NCI-H226 (cell line): ENCODE measurements around the gene APOA4.

Experiments
- DNase-seq: peaks from one replicate; pipeline ENCODE4 v3.0.0-alpha.2; 2015

APOA4 gene

DNA sequence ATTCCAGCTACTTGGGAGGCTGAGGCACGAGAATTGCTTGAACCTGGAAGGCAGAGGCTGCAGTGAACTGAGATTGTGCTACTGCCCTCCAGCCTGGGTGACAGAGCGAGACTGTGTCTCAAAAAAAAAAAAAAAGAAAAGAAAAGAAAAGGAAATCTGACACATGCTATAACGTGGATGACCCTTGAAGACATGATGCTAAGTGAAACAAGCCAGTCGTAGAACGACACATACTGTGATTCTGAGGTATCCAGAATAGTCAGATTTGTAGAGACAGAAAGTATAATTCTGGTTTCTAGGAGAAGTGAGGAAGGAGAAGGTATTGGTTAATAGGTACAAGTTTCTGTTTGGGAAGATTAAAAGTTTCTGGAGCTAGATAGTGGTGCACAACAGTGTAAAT lies 24.7 kb downstream of the APOA4 start:
- DNase-seq = no peak

DNA sequence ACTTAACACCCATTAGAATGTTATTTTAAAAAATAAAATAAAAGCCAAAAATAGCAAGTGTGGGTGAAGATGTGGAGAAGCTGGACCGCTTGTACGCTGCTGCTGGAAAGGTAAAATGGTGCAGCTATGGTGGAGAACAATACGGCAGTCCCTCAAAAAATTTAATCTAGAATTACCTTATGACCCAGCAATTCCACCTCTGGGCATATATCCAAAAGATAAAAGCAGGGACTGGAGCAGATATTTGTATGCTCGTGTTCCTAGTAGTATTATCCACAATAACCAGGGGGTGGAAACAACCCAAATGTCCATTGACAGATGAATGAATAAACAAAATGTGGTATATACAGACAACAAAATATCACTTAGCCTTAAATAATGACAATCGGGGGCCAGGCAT lies 25.3 kb downstream of the APOA4 start:
- peak; percentile 56 for DNase-seq

DNA sequence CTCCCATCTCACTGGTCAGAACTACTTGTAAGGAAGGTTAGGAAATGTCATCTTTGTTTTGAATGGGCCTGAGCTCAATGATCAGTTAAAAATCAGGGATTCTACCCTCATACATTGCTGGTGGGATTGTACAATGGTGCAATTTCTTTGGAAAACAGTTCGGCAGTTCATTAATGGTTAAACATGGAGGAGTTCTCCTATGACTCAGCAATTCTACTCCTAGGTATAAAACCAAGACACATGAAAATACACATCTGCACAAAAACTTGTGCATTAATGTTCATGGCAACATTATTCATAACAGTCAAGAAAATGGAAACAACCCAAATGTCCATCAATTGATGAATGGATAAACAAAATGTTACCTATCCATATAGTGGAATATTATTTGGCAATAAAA lies 26.6 kb downstream of the APOA4 start:
- DNase-seq = no peak

DNA sequence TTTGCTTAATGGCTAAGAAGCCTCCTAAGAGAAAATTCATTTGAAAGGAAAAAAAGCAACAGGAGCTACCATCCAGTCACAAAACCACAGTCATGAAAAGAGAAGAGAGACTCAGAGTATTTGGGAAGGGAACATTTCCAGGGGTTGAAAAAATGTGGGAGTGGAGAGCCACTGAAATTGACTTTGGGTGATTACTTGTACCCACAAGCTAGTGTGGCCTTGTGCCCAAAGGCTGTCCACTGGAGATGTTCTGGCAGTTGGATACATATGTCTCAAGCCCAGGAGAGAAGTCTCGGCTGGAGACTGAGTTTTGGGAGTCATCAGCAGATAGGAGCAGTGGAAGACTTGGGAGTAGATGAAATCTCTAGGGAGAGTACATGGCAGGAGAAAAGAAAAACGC lies 28.3 kb downstream of the APOA4 start:
- no peak for DNase-seq

DNA sequence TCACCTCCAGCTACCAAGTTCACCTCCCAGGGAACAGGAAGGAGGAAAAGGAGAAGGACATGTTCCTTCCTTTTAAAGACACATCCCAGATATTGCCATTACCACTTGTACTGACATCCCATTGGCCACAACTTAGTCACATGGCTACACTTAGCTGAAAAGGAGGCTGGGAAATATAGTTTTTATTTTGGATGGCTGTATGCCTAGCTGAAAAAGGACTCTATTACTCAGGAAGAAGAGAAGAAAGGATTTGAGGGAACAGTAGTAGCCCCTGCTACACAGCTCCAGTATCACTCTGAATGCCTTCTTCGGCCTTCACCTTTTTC lies 29.4 kb downstream of the APOA4 start:
- no peak for DNase-seq

- DNase-seq = peak; percentile 67
Observed at GRCh38 chr11:116792869-116793771, 30.0 kb downstream of the APOA4 start.

DNA sequence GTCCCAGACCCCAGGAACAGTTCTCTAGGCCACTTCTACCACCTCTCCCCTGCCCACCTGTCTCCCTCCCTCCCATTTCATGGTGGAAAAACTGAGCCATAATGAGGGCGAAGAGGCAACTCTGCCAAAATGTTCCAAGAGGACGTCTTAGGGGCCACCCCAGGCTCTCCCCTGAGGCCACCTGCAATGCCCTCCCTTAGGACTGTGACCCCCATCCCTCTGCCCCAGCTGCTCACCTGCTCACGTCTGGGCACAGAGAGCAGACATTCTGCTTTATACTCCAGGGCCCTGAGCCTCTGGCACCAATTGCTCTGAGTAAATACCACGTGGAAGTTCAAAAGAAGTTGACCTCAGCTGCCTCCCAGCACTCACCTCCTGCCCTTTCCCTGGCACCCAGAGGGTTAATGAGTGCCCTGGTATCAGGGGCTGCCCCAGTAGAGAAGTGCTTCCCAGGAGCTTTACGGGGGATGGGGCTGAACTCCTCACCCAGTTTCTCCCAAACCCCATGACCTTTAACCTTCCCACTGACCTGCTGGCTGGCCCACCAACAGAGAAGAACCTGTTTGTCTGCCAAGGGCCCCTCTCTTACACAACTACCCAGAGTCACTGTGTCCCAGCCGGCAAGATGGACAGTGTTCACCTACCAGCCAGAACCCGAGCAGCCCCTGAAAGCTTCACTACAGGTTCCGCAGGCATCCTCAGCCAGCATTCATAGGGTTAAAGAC lies 30.8 kb downstream of the APOA4 start:
- DNase-seq = no peak

- no peak for DNase-seq
Observed at GRCh38 chr11:116791813-116792143, 31.3 kb downstream of the APOA4 start, which contains the start of gene APOA5. Gene APOA5 (minus strand): TSS chr11:116791879. CDS start chr11:116791860, 19 bp downstream.

DNA sequence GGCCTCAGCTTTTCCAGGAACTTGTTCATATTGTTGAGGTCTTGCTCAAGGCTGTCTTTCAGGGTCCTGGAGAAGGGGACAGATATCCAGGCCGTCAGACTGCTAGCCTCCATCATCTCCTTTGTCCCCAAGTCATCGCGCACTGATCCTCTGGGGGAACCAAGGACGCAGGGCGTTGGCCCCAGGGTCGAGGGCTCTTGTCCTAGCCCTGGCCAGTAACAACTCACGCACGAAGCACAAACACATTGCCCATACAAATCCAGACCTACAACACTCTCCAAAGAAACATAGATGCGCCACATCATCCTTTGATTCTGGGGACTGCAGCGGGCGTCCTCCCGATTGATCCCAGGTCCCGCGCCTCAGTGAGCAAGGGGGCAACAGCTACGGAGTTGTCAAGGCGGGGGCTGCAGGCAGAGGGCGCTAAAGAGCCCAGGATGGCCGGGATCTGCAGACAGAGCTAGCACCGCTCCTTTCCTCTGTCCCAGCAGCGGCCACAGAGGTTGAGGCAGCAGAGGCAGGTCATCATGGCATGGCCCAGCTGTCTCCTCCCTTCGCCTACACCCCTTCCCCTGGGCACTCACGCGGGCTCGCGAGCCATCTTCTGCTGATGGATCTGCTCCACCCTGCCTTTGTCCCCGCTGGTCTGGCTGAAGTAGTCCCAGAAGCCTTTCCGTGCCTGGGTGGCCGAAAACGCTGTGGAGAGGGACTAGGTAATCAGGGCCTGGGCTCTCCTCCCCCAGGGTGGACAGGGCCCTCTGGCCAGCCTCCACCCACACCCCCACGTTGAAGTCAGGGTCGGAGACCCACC lies 31.9 kb downstream of the APOA4 start:
- no peak for DNase-seq

DNA sequence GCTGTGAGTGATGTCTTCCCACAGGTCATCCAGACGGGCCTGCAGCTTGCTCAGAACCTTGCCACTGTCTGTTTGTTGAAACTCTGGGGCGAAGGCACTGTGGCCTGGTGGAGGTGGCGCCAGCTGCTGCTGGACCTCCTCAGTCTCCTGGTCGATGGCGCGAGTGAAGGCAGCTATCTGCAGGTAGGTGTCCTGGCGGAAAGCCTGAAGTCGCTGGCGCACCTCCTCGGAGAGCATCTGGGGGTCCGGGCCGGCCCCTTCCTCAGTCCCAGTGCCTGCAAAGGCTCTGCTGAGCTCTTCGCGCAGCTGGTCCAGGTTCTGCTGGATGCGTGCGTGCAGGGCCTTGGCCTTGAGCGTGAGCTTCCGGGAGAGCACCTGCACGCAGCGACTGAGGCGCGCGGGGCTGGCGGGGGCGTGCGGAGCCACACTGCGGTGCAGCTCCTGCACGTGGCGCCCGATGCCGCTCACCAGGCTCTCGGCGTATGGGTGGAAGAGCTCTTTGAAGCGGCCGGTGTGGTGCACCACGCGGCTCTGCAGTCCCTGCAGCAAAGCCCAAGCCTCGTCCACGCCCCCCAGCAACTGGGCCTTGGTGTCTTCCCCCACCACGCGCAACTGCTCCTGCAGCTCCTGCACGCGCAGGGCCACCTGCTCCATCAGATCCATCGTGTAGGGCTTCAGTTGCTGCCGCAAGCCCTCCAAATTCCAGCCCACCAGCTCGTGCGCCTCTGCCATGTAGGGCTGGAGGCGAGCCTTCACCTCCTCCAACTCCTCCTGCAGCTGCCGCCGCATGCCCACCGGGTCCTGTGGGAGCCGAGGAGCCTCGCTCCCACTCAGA lies 32.7 kb downstream of the APOA4 start:
- DNase-seq = no peak

GRCh38 chr11:116788975-116789374 lies 34.1 kb downstream of the APOA4 start:
- no peak for DNase-seq

DNA sequence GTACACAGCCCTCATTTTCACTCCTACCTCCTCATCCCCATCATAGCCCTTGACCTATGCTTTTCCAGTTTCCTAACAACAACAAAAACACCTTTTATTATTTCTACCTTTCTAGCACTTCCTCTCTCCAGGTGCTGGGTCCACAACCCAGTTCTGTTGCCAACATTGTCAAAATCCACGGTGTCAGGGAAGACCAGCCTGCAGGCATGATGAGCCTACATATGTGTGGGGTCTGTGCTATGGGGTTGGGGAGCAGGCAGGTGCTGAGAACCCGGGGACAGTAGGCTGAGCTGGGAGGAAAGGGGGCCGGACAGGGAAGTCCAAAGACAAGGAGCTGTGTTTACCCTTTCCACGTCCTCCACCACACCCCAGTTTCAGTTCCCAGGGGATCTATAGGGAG lies 34.6 kb downstream of the APOA4 start:
- no peak for DNase-seq

- peak; percentile 62 for DNase-seq
Observed at GRCh38 chr11:116787786-116788486, 35.2 kb downstream of the APOA4 start, which contains the start of gene ZPR1. Gene ZPR1 (minus strand): TSS chr11:116788023. CDS start chr11:116787990, 33 bp downstream.

DNA sequence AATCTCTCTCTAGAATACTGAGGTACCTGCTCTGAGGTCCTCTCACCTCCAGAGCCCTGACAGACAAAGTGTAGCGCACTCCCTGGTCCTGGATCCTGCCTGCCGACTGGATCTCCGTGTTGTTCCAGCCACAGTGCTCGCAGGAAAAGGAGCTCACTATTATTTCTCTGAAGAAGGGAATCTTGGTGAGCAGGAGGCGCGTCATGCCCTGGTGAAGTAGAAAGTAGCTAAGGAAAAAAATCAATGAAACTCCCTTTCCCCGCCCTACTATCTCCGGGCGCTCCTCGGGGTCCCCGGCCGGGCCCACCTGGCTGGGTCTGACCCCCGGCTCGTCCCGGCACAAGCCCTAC lies 35.7 kb downstream of the APOA4 start:
- no peak for DNase-seq

DNA sequence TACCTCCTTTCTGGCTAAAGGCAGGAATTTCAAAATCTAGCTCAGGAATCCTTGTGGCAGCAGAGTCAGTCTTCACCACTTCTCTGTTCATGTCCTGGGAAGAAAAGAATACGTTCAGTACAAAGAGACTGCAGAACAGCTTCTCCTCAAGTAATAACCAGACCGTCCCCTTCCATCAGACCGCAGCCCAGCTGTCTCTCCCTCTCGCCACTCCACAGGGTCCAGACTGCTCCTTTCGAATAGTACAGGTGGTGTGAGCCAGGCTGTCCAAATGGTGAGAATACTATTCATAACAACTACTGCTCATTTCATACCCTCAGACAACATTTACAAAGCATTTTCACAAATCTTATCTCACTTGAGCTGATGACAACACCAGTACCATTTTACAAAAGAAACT lies 36.1 kb downstream of the APOA4 start:
- DNase-seq = no peak

- DNase-seq = no peak
Observed at GRCh38 chr11:116786326-116786725, 36.8 kb downstream of the APOA4 start.

DNA sequence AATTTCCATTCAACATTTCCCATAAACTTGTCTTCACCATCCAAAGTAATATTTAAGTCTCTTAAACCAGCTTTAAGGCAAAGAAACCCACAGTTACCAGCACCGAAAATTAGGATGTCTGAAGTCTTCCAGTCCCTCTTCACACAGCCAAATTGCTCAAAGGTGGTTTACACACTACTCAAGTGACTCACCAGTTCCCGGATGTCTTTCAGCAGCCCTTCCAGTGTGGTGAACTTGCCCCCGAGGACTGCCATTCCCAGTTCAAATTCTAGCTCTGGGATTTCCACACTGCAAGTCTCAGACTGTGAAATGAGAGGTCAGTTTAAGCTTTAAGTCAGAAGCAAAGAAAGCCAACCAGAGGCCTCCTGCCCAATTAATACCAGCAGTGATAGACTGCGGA lies 40.4 kb downstream of the APOA4 start:
- peak; percentile 39 for DNase-seq

DNA sequence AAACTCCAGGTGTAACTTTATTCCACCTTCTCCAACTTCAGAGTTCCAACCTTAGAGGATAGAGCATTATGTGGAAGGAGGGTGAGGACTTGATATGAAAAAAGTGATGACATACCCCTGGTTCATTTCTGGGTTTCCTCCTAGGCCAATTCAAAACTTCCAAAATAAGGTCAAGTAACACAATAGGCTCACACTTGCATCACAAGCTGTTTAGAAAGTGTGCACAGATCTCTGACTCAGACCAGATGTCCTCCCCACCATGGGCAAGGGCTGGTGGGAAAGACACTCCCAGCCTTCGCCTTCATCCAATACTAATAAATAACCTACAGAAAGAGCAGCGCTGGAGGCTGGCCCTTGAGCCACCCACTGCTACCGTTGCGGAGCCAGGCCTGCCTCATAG lies 44.5 kb downstream of the APOA4 start:
- no peak for DNase-seq

- DNase-seq = no peak
Observed at GRCh38 chr11:116777056-116777455, 46.0 kb downstream of the APOA4 start.

- DNase-seq = no peak
Observed at GRCh38 chr11:116776522-116776984, 46.6 kb downstream of the APOA4 start.

GRCh38 chr11:116775975-116776374 lies 47.1 kb downstream of the APOA4 start:
- no peak for DNase-seq

DNA sequence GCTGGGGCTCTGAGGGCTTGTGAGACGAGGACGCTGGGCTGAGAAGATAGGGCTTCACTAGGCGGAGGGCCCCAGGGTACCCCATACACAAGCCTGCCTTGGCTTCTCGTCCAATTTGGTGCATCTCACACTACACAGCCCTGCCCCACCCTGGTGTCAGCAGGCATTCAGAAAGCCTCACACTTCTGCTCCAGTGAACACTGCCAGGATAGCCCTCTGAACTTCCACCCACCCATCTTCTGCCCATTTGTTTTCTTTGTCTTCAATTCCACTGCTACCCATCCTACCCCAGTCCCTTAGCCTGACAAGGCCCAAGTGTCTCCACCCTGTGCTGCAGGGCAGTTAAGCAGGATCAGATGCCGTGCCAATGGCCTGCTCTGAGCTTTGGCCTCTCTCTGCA lies 48.4 kb downstream of the APOA4 start:
- DNase-seq = no peak
